ENCODE data around the gene NUP93. TPM values are rescaled to one million over a fixed set of nuclear protein-coding genes. Genes with fewer than 3 reads are reported as not detected.

The NUP93 gene
- total RNA-seq, 2 donors from 2014 or later = 18.1 to 19.8 TPM

- Histone ChIP-seq H3K27me3 (no peaks in the 10 kb centered on the region), H3K27ac (no peak overlapping the region), H3K9me3 (no peaks in the 10 kb centered on the region), H3K4me3 (no peak overlapping the region), H3K36me3 (no peaks in the 10 kb centered on the region), H3K4me1 (no peaks in the 10 kb centered on the region)
- no peak for DNase-seq (ENCODE audit: low spot score)
- no peak for TF ChIP-seq CTCF (IDR thresholded peaks at IDR 0.05)
Observed at GRCh38 chr16:56860226-56861020, 130.5 kb downstream of the NUP93 start.

- no peak for DNase-seq (ENCODE audit: low spot score)
- Histone ChIP-seq H3K27me3 (no peaks in the 10 kb centered on the region), H3K9me3 (no peaks in the 10 kb centered on the region), H3K4me1 (no peaks in the 10 kb centered on the region), H3K4me3 (no peak overlapping the region), H3K27ac (no peak overlapping the region), H3K36me3 (no peaks in the 10 kb centered on the region)
- no peak for TF ChIP-seq CTCF (IDR thresholded peaks at IDR 0.05)
Observed at GRCh38 chr16:56861092-56861610, 131.2 kb downstream of the NUP93 start.

- TF ChIP-seq CTCF (IDR thresholded peaks at IDR 0.05) = no peak
- DNase-seq (ENCODE audit: low spot score) = no peak
- Histone ChIP-seq H3K4me3 (no peak overlapping the region), H3K27ac (no peak overlapping the region), H3K9me3 (no peaks in the 10 kb centered on the region), H3K4me1 (no peaks in the 10 kb centered on the region), H3K36me3 (no peaks in the 10 kb centered on the region), H3K27me3 (no peaks in the 10 kb centered on the region)
Observed at GRCh38 chr16:56861756-56862155, 131.8 kb downstream of the NUP93 start.

GRCh38 chr16:56862776-56863175 lies 132.8 kb downstream of the NUP93 start:
- Histone ChIP-seq H3K36me3 (no peaks in the 10 kb centered on the region), H3K9me3 (no peaks in the 10 kb centered on the region), H3K4me1 (peaks cover 0 to 5% of the 10 kb centered on the region in 2 donors), H3K27ac (no peak overlapping the region), H3K27me3 (no peaks in the 10 kb centered on the region), H3K4me3 (no peak overlapping the region)
- no peak for DNase-seq (ENCODE audit: low spot score)
- no peak for TF ChIP-seq CTCF (IDR thresholded peaks at IDR 0.05)

GRCh38 chr16:56864960-56865359 lies 135.0 kb downstream of the NUP93 start, which contains the start of gene SLC12A3:
Gene SLC12A3, plus strand, starts transcription at chr16:56865207. Its CDS starts 29 bp downstream, at chr16:56865236.
- Histone ChIP-seq H3K9me3 (no peaks in the 10 kb centered on the region), H3K27me3 (no peaks in the 10 kb centered on the region), H3K4me3 (no peak within 1 kb of the TSS), H3K36me3 (no peaks in the 10 kb centered on the region), H3K27ac (no peak within 1 kb of the TSS), H3K4me1 (peaks cover 0 to 6% of the 10 kb centered on the region in 2 donors)
- TF ChIP-seq CTCF (IDR thresholded peaks at IDR 0.05) = no peak
- DNase-seq (ENCODE audit: low spot score) = no peak

Data from right atrium auricular region (tissue), 2 donors.